Lower lobe of right lung (tissue), 2 donors: ENCODE results near the gene MEGF11. TPM values are rescaled to one million over a fixed set of nuclear protein-coding genes. Genes with fewer than 3 reads are reported as not detected.
A peak's percentile ranks its signal among the peaks of the same experiment; 100 is the strongest.

ENCODE experiments used
- ATAC-seq, 2 donors: fragments of 200-7000 bp; cut with Tn5 transposase; one replicate each; pipeline ENCODE4 v1.9.1; 2020 to 2022; ENCODE audit warnings: mild to moderate bottlenecking in 2 of 2, moderate library complexity in 2 of 2
- DNase-seq: peaks from one replicate; pipeline ENCODE4 v3.0.0-alpha.2; 2020
- H3K27ac ChIP-seq: fragments of 200-600 bp; one replicate; pipeline ENCODE4 v1.8.0; 2022
- H3K27me3 ChIP-seq: fragments of 200-600 bp; one replicate; pipeline ENCODE4 v1.8.0; 2022; ENCODE audit warnings: low read depth
- H3K36me3 ChIP-seq: fragments of 200-600 bp; one replicate; pipeline ENCODE4 v1.8.0; 2022; ENCODE audit warnings: mild to moderate bottlenecking
- H3K4me1 ChIP-seq: fragments of 200-600 bp; one replicate; pipeline ENCODE4 v1.8.0; 2022
- H3K4me3 ChIP-seq: fragments of 200-600 bp; one replicate; pipeline ENCODE4 v1.8.0; 2022; ENCODE audit warnings: mild to moderate bottlenecking
- H3K9me3 ChIP-seq: fragments of 200-600 bp; one replicate; pipeline ENCODE4 v1.8.0; 2022
- intact Hi-C: fragments of 100-400 bp; cut with DNase I; formaldehyde crosslinking; loops from one replicate; pipeline ENCODE4 v1.11.0; 2022
- total RNA-seq: library from RNA; stranded (reverse); fragmentation: NEBNext Ultra II Directional; extraction: Animal tissue kit (Norgen Biotek cat#: 25700); gene quantifications from one replicate; pipeline ENCODE4 v1.2.1, GENCODE V29; 2021
- TF ChIP-seq, protein P1 (sequence below): fragments of 200-600 bp; IDR thresholded peaks from one replicate; pipeline ENCODE4 v1.8.0; 2022; ENCODE audit warnings: antibody characterized with exemption, mild to moderate bottlenecking
- donor health status: DM: no; HTN: yes; CAD: no; lungs with severe emphysema.

The MEGF11 gene
- total RNA-seq, 1 donor from 2014 or later, result not detected

DNA sequence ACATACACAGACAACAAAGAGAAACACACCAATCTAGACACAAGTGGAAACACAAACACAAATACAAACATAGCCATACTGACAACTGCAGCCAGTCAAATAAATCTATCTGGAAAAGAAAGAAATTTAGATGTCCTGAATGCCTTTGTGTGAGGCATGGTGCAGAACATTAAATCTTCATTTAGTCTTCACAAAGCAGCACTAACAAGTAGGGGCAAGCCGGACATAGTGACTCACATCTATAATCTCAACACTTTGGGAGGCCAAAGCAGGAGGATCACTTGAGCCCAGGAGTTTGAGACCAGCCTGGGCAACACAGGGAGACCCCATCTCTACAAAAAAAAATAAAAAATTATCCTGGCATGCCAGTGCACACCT is 11.7 kb downstream of the MEGF11 start:
- Histone ChIP-seq H3K27ac (no peak overlapping the region), H3K4me3 (no peak overlapping the region), H3K4me1 (peaks cover 15% of the 10 kb centered on the region), H3K27me3 (peaks cover 9% of the 10 kb centered on the region), H3K9me3 (no peaks in the 10 kb centered on the region), H3K36me3 (no peaks in the 10 kb centered on the region)
- TF ChIP-seq, protein P1, sequence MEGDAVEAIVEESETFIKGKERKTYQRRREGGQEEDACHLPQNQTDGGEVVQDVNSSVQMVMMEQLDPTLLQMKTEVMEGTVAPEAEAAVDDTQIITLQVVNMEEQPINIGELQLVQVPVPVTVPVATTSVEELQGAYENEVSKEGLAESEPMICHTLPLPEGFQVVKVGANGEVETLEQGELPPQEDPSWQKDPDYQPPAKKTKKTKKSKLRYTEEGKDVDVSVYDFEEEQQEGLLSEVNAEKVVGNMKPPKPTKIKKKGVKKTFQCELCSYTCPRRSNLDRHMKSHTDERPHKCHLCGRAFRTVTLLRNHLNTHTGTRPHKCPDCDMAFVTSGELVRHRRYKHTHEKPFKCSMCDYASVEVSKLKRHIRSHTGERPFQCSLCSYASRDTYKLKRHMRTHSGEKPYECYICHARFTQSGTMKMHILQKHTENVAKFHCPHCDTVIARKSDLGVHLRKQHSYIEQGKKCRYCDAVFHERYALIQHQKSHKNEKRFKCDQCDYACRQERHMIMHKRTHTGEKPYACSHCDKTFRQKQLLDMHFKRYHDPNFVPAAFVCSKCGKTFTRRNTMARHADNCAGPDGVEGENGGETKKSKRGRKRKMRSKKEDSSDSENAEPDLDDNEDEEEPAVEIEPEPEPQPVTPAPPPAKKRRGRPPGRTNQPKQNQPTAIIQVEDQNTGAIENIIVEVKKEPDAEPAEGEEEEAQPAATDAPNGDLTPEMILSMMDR, result no peak
- ATAC-seq (no peak), DNase-seq (no peak)
- intact Hi-C loops, result no loop called here

DNA sequence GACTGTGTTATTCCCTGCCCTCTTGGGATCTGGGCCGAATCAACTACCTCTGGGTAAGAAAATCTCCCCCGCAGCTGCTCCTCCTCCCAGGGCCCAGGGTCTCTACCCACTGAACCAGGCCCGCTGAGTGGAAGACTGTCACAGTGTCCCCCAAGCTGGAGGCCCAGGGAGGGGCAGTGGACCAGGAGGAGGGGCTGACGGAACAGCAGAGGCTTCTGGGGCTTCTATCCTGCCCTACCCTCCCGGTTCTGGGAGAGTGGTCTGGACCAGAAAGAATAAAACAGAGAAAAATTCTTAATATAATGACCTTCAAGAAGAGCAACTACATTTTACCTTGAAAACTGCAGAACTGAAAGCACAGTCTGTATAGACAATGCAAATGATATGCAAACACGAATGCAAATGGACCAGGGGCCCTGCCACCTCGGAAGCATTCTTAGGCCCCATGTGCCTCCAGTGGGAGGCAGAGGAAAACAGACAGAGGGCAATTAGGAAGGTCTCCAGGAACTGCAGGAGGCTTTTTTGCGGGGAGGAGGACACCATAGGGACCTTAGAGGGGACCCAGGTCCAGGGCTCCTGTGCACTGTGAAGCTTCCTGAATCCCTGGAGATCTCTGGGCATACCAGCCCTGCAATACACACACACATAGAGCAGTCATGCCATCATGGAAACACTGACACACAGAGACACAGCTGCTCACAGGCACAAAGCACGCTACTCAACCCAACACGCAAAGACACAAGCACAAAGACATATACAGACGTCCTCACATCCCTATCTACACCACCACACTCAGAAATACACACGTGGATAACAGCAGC is 12.3 kb downstream of the MEGF11 start:
- Histone ChIP-seq H3K27me3 (peaks cover 7% of the 10 kb centered on the region), H3K27ac (no peak overlapping the region), H3K4me1 (peaks cover 15% of the 10 kb centered on the region), H3K36me3 (no peaks in the 10 kb centered on the region), H3K4me3 (no peak overlapping the region), H3K9me3 (no peaks in the 10 kb centered on the region)
- DNase-seq (no peak), ATAC-seq (no peak)
- intact Hi-C loops, result no loop called here
- TF ChIP-seq, protein P1, result no peak

DNA sequence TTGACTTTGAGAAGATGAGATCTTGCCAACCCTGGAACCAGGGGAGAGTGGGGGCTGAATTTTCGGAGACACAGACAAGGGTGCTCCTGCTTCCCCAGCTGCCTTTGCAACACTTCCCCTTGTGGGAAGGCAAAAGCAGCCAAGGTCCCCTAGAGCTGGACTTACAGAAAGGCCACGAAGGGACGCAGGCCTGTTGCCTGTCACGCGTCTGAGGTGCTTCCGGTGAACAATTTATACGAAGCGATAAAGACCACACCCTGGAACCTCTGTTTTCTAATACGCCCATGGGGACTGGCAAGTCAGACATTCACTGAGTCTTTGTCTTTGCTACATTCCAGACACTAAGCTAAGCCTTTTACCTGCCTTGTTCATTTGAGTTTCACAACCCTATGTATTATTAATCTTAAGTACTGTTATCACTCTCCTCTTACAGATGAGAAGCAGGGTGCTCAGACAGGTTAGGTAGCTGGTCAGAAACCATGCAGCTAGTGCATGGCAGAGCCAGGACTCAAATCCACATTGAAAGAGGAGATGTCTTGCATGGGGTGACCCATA is 13.2 kb downstream of the MEGF11 start:
- TF ChIP-seq, protein P1, result no peak
- no peak overlapping the region for H3K27ac ChIP-seq
- H3K4me1 ChIP-seq, result peaks cover 15% of the 10 kb centered on the region
- H3K9me3 ChIP-seq, result no peaks in the 10 kb centered on the region
- no peak for DNase-seq
- no peak overlapping the region for H3K4me3 ChIP-seq
- intact Hi-C loops, result no loop called here
- no peaks in the 10 kb centered on the region for H3K27me3 ChIP-seq
- H3K36me3 ChIP-seq, result no peaks in the 10 kb centered on the region
- ATAC-seq, result peak; percentile 73 to 86

DNA sequence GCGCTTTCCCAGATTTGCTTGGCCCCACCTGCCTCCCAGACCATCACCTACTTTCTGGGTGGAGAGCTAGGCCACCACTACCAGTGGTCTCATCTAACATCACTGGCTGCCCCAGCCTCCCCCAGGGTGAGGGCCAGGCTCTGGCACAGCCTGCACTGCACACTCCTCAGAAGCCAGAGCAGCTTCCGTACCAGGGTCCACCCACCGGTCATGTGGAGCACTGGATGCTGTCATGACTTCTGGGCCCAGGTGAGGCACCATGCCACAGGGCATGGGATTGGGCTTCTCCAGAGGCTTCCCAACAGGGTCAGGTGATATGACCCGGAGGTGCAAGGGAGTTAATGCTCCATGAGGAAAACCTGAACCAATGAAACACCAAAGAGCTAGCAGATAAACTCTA is 14.0 kb downstream of the MEGF11 start:
- Histone ChIP-seq H3K27me3 (no peaks in the 10 kb centered on the region), H3K27ac (no peak overlapping the region), H3K4me1 (peaks cover 15% of the 10 kb centered on the region), H3K36me3 (no peaks in the 10 kb centered on the region), H3K9me3 (no peaks in the 10 kb centered on the region), H3K4me3 (no peak overlapping the region)
- ATAC-seq (peak in 1 of 2 donors; percentile 16), DNase-seq (no peak)
- TF ChIP-seq, protein P1, result no peak
- intact Hi-C loops, result no loop called here

DNA sequence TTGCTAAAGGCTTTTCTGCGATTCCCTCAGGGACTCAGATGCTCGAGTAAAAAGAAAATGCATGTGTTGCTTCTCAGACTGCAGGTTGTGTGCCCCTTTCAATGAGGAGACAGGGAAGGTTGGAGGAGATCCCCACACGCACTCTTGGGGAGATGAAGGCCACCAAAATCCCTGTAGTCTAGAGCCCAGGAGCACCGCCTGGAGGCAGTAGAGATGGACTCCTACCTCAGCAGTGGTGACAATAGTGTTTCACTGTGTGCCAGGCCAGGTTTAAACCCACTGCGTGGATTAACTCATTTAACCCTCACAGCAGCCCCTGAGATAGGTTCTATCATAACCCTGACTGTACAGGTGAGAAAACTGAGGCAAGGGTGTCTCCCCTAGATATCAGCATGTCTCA is 15.2 kb downstream of the MEGF11 start:
- Histone ChIP-seq H3K27me3 (no peaks in the 10 kb centered on the region), H3K9me3 (no peaks in the 10 kb centered on the region), H3K36me3 (no peaks in the 10 kb centered on the region), H3K27ac (no peak overlapping the region), H3K4me3 (no peak overlapping the region), H3K4me1 (peaks cover 15% of the 10 kb centered on the region)
- DNase-seq (no peak), ATAC-seq (no peak)
- TF ChIP-seq, protein P1, result no peak
- intact Hi-C loops, result no loop called here
